Measurements from ENCODE around the gene RRM1.
"Not testable (repeated sequence)": the region's sequence is repeated elsewhere in the genome, so short reads cannot be mapped to it uniquely, and the experiment has no call there.

RRM1 gene

GRCh38 chr11:4140067-4140636, 45.6 kb downstream of the RRM1 start:
- no peak for DNase-seq (ENCODE audit: low spot score)

- no peak for DNase-seq (ENCODE audit: low spot score)
Observed at GRCh38 chr11:4146070-4146771, 51.6 kb downstream of the RRM1 start.

- DNase-seq (ENCODE audit: low spot score): no peak
Observed at GRCh38 chr11:4146772-4147098, 52.1 kb downstream of the RRM1 start.

DNA sequence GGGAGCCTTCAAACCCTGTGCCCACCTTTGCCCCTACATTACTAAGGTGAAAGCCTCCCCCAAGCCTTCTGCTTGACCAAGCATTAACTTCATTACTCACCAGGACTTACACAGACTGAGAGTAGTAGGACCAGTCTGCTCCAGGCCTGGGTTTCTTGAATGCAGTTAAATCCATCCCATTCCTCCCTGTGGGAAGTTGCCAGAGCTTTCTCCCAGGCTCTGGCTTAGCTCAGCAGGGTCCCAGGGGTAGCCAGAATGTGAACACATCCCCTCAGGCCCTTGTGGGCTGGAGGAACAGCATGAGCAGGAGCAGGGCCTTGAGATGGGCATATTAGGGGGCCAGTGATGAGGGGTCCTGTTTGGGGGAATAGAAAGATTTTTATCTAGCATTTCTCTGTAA, 59.9 kb downstream of the RRM1 start:
- DNase-seq (ENCODE audit: low spot score): no peak

DNA sequence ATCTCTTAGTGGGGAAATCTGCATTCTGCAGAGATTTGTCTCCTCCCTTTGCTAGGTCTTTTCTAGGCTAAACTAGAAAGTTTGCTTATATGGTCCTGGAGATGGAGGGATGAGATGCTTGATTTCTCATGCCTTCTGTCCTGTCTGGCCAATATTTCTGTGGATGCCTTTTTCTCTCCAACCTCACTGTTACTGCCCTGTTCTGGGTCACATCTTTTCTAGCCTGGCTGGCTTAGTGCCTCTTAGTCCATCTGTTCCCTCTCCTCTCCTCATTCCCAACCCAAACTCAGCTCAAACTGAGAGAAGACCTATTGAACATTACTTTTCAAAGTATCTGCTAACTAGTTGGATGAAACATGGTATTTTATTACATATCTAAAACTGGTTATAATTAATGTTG, 62.0 kb downstream of the RRM1 start:
- no peak for DNase-seq (ENCODE audit: low spot score)

DNA sequence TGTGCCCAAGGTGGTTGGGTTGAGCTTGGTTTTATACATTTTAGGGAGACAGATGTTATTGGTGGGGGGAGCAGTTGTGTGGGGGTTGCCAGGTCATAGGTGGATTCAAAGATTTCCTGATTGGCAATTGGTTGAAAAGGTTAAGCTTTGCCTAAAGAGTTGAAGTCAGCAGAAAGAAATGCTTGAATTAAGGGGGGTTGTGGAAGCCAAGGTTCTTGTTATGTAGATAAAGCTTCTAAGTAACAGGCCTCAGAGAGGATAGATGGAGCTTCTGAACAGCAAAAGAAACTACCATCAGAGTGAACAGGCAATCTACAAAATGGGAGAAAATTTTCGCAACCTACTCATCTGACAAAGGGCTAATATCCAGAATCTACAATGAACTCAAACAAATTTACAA, 64.2 kb downstream of the RRM1 start:
- not testable (repeated sequence) for DNase-seq (ENCODE audit: low spot score)

DNA sequence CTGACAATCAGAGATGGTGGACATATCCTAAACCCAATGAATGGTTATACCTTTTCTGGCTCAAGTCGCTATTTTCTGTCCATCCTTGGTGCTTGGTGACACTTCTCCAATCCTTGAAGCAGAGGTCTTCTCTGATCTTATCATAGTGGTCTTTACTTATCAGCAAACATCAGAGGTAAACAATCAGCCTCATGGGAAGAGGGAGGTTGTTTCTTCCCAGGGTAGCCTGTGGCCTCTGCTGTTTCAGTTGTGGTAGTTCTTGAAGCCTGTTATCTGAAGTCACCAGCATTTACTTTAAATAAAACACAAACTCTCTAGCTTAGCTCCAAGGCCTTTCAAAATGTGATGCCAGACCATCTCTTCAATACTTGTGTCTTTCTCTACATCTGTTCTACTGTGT, 66.7 kb downstream of the RRM1 start:
- no peak for DNase-seq (ENCODE audit: low spot score)

DNA sequence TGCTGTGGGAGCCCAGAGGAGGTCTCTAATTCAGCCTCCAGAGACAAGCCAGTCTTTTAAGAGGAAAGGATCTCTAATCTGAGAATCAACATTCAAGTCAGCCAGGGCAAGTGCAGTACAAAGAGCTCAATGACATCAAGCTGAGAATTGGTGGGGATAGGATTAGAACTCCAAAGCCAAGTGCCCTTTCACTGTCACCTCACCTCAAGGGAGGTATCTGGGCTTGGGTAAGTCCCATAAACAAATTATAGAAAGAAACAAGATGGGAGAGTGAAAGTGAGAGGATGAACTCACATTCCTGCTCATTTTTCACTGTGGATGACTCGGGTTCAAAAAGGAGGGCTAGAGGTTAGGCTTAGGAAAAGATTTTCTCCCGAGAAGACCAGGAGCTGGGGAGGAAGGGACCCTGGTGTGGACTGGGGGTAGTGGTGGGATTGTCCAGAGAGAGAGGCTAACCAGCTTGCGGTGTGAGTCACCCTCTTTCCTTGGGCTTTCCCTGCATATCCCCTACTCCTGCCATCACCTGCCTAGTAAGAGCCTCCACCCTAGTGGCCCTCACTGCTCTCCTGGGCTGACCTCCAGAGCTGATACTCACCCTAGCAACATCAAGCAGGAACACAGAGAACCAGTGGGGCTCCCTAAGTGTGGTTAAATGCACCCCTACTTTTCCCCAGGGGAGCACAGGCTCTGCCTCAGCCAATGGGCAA, 70.4 kb downstream of the RRM1 start:
- no peak for DNase-seq (ENCODE audit: low spot score)

DNA sequence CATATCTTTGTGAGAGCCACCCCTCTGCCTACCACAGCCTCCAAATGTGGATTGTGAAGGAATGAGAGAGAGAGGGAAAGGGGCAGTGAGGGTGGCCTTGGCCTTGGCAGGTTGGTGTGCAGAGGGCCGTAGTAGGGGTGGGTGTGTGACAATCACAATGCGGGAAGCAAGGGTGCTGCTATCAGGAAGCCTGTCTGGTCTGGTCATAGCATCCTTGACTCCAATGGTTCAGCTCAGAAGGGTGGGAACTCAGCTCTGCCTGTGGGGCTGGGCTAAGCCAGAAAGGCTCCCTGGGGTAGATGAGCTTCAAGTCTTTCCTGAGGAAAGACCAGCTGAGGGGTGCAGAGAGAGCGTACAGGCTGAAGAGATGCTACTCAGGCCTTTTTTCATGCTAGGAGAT, 72.7 kb downstream of the RRM1 start:
- DNase-seq (ENCODE audit: low spot score): no peak

- no peak for DNase-seq (ENCODE audit: low spot score)
Observed at GRCh38 chr11:4167758-4168157, 73.2 kb downstream of the RRM1 start.

DNA sequence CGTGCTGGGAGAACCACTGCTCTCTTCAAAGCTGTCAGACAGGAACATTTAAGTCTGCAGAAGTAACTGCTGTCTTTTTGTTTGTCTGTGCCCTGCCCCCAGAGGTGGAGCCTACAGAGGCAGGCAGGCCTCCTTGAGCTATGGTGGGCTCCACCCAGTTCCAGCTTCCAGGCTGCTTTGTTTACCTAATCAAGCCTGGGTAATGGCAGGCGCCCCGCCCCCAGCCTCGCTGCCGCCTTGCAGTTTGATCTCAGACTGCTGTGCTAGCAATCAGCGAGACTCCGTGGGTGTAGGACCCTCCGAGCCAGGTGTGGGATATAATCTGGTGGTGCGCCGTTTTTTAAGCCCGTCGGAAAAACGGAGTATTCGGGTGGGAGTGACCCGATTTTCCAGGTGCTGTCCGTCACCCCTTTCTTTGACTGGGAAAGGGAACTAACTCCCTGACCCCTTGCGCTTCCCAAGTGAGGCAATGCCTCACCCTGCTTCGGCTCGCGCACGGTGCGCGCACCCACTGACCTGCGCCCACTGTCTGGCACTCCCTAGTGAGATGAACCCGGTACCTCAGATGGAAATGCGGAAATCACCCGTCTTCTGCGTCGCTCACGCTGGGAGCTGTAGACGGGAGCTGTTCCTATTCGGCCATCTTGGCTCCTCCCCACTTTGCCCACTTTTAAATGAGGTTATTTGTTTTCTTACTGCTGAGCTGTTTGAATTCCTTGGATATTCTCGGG, 81.2 kb downstream of the RRM1 start:
- not testable (repeated sequence) for DNase-seq (ENCODE audit: low spot score)

- DNase-seq (ENCODE audit: low spot score): no peak
Observed at GRCh38 chr11:4178813-4179662, 84.4 kb downstream of the RRM1 start.

DNA sequence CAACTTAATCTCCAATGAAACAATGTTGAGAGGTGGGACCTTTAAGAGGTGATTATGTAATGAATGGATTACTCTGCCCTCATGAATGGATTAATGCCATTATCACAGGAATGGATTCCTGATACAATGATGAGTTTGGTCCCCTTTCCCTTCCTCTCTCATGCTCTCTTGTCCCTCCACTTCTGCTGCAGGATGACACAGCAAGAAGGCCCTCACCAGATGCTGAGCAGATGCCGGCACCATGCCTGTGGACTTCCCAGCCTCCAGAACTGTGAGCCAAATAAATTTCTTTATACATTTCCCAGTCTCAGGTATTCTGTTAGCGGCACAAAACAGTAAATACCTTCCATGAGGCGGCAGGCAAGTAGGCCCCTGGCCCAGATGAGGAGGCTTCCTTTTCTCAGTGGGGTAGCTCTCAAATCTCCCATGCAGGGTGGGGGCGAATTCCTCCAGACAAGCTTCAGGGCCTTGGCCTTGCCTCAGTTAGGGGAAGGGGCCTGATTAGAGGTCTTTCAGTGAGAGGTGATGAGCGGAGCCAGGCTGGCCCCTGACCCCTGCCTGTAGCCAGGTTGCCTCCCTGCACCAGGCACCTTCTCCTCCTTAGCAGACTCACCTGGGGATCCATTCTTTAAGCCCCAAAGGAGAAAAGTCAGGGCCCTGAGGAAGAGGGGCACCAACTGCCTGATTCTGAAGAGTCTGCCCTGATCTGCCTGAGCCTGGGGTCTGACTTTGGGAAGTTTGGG, 86.0 kb downstream of the RRM1 start:
- no peak for DNase-seq (ENCODE audit: low spot score)

- DNase-seq (ENCODE audit: low spot score): peak; percentile 31
Observed at GRCh38 chr11:4181782-4182721, 87.5 kb downstream of the RRM1 start.

- no peak for DNase-seq (ENCODE audit: low spot score)
Observed at GRCh38 chr11:4183410-4184057, 88.9 kb downstream of the RRM1 start.

GRCh38 chr11:4184163-4184916, 89.7 kb downstream of the RRM1 start:
- DNase-seq (ENCODE audit: low spot score): no peak

- no peak for DNase-seq (ENCODE audit: low spot score)
Observed at GRCh38 chr11:4185561-4185960, 91.0 kb downstream of the RRM1 start.

DNA sequence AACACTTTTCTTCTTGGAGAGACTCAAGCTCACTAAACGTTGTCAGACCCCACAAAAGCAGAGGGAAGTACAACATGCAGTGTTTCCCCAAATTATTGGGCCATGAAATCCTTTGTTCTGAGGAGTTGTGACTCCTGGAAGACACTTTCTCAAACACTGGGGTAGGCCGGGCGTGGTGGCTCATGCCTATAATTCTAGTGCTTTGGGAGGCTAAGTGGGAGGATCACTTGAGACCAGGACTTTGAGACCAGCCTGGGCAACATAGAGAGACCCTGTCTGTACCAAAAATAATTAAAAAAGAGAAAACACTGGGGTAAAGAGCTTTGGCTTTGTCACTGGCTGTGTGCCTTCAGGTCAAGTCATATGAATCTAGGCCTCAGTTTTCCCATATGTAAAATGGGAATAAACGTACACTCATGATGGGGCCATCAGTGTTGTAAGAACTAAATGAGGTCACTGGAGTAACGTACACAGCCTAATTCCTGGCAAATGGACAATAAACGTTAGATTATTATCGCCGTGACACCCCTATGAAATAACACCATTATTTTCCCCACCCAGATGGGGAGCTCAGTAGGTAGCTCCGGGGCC, 92.0 kb downstream of the RRM1 start:
- no peak for DNase-seq (ENCODE audit: low spot score)
